Peyer's patch (tissue), 4 donors: ENCODE data around the gene LILRB2. TPM values are rescaled to one million over a fixed set of nuclear protein-coding genes. Genes with fewer than 3 reads are reported as not detected.
"Not testable (repeated sequence)": the region's sequence is repeated elsewhere in the genome, so short reads cannot be mapped to it uniquely, and the experiment has no call there.

Source experiments
- DNase-seq, 3 donors: peaks; one replicate each; pipeline ENCODE4 v3.0.0-alpha.2; 2017 to 2019
- H3K27ac ChIP-seq, 4 donors: fragments of 200-600 bp; sonication (generic); one replicate each; pipeline ENCODE4 v1.5.1; 2016 to 2019
- H3K27me3 ChIP-seq, 2 donors: fragments of 200-600 bp; sonication (generic); one replicate each; pipeline ENCODE4 v1.5.1; 2019
- H3K36me3 ChIP-seq, 3 donors: fragments of 200-600 bp; sonication (generic); one replicate each; pipeline ENCODE4 v1.5.1; 2016 to 2019
- H3K4me1 ChIP-seq, 4 donors: fragments of 200-600 bp; sonication (generic); one replicate each; pipeline ENCODE4 v1.5.1; 2016 to 2019
- H3K4me3 ChIP-seq, 4 donors: fragments of 200-600 bp; sonication (generic); 1 replicate in 3 of 4; 2 replicates in 1 of 4; pipeline ENCODE4 v1.5.1; 2016 to 2019; ENCODE audit warnings: mild to moderate bottlenecking in 1 of 4
- H3K9me3 ChIP-seq, 4 donors: fragments of 200-600 bp; sonication (generic); one replicate each; pipeline ENCODE4 v1.5.1; 2016 to 2019; ENCODE audit warnings: mild to moderate bottlenecking in 1 of 4
- POLR2A ChIP-seq, 2 donors: fragments of 450-650 bp; IDR thresholded peaks; one replicate each; pipeline ENCODE4 v1.5.1; 2017; ENCODE audit warnings: antibody characterized with exemption in 2 of 2, mild to moderate bottlenecking in 2 of 2, moderate library complexity in 2 of 2
- total RNA-seq, 4 donors: library from RNA; depleted of rRNA; stranded (reverse); fragments of >200 nt; gene quantifications; one replicate each; pipeline ENCODE4 v1.1.0, GENCODE V29; 2016
- TF ChIP-seq, protein P1 (sequence below), 6 experiments: fragments of 450-650 bp in 4 of 6; fragments of 200-600 bp in 2 of 6; sonication (generic) in 1 of 6; IDR thresholded peaks; one replicate each; pipeline ENCODE4 v1.5.1; 2017 to 2019; ENCODE audit warnings: antibody characterized with exemption in 6 of 6, mild to moderate bottlenecking in 3 of 6, moderate library complexity in 1 of 6

LILRB2 gene
- total RNA-seq, 4 donors from 2014 or later = 0.53 to 11.6 (median 1.6) TPM

DNA sequence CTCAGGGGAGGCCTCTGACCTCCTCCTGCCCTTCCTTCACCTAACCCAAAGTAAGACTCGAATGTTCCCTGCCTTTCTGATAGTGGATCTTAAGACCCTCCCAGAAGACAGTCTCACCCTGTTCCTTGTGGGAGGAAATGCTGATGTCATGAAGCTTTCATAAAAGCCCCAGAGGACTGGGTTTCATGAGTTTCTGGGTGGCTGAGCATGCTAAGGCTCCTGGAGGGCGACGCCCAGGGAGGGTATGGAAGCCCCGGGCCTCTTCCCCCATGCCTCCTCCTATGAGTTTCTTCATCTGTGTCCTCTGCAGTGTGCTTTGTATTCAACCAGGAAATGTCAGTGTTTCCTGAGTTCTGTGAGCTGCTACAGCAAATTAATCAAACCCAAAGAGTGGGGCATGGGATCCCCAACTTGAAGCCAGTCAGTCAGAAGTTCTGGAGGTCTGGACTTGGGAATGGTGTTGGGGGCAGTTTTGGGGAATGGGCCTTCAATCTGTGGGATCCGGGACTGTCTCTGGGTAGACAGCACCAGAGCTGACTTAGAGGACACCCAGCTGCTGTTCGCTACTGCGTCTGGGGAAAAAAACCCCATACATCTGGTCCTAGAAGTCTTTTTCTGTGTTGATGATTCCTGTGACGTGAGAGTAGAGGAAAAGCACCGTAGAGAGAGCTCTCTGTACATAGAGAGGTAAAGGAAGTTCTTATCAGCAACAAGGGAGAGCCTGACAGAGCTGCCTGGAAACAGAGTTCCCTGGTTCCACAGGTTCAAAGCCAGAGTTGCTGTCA is 2.0 kb upstream of the LILRB2 start:
- no peak for DNase-seq
- H3K36me3 ChIP-seq = no peaks in the 10 kb centered on the region

DNA sequence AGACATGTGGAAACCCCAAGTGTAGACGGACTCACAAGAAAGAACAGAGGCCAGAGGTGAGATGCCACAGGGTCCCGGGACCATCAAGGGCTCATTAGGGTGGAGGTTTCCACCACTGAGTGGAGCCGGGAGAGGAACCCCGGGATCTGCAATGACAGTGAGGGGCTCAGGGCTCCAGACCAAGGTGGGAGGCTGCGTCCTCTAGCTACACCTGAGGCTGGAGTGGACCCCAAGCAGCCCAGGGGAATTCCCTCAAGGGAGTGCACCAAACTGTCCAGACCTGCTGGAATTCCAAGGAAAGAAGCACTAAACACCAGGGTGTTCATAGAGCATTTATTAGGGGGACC is 792 bp upstream of the LILRB2 start:
- H3K4me1 ChIP-seq, H3K27ac ChIP-seq, H3K9me3 ChIP-seq, H3K4me3 ChIP-seq, H3K27me3 ChIP-seq, DNase-seq, H3K36me3 ChIP-seq: not testable (repeated sequence)

More for the DNA sequence above, 2.0 kb upstream of the LILRB2 start:
- Histone ChIP-seq H3K27me3 (no peaks in the 10 kb centered on the region), H3K4me3 (no peak overlapping the region), H3K4me1 (no peaks in the 10 kb centered on the region), H3K9me3 (no peaks in the 10 kb centered on the region), H3K27ac (peak overlapping the region in 1 of 4 donors; percentile 17)
- TF ChIP-seq POLR2A (IDR thresholded peaks at IDR 0.05) = no peak
- TF ChIP-seq, protein P1, sequence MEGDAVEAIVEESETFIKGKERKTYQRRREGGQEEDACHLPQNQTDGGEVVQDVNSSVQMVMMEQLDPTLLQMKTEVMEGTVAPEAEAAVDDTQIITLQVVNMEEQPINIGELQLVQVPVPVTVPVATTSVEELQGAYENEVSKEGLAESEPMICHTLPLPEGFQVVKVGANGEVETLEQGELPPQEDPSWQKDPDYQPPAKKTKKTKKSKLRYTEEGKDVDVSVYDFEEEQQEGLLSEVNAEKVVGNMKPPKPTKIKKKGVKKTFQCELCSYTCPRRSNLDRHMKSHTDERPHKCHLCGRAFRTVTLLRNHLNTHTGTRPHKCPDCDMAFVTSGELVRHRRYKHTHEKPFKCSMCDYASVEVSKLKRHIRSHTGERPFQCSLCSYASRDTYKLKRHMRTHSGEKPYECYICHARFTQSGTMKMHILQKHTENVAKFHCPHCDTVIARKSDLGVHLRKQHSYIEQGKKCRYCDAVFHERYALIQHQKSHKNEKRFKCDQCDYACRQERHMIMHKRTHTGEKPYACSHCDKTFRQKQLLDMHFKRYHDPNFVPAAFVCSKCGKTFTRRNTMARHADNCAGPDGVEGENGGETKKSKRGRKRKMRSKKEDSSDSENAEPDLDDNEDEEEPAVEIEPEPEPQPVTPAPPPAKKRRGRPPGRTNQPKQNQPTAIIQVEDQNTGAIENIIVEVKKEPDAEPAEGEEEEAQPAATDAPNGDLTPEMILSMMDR (IDR thresholded peaks at IDR 0.05) = no peak

DNA sequence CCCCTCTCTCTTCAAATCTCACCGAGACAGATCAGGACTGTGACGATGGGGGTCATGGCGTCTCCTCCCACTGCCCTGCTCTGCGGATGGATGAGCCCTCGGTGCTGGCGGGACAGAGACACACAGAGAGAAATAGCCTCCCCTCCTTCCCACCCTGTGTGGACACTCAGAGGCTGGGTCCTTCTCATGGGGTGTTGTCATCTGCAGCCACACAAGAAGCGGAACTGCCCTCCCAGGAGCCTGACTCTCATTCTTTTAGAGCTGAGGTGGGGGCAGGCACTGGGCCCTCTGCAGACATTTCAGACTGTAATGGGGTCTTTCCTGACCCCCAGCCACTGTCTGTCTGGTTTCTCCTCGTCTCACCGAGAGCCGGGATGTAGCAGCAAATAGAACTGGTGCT is 469 bp downstream of the LILRB2 start:
- not testable (repeated sequence) for H3K4me1 ChIP-seq, H3K27me3 ChIP-seq, DNase-seq, H3K27ac ChIP-seq, H3K9me3 ChIP-seq, H3K36me3 ChIP-seq
- H3K4me3 ChIP-seq = peak overlapping the region in 1 of 4 donors; percentile 17

DNA sequence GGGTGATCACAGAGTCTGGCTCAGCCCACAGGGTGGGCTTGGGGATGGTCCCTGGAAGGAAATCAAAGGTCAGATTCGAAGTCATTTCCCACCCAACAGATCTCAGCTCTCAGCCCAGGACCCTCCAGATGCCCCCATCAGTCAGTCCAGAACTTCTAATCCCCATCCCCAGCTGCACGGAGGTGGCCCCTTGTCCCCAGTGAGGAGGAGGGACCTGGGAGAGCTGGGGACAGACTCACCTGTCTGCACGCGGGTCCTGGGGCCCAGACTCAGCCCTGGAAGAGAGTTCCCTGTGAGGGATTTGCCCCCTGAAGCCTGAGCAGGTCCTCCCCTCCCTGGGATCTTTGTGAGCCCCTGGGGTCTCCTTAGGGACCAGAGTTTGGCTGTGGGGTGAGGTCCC is 885 bp downstream of the LILRB2 start:
- DNase-seq, H3K27ac ChIP-seq, H3K9me3 ChIP-seq, H3K27me3 ChIP-seq, H3K4me3 ChIP-seq, H3K36me3 ChIP-seq, H3K4me1 ChIP-seq: not testable (repeated sequence)

DNA sequence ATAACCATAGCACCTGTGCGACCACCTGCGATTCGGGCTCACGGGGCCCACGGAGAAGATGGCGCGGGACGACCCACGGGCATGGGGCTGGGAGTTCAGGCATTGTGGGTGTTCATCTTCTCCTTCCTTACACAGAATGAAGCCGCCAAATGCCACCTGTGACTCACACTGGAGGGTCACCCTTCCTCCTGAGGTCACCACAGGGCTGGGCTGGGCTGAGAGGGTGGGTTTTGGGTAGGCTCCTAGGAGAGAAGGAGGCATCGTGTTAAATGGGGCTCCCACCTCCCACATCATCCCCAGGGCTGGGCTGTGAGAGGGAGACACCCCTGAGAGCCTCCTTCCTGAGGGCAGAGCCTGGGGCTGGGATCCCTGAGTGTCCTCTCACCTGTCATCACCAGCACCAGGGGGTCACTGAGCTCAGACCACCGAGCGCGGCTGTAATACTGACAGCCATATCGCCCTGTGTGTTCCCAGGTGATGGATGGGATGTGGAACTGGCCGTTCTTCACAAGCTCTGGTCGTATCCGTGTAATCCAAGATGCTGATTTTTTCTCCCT is 1.4 kb downstream of the LILRB2 start:
- H3K9me3 ChIP-seq = no peaks in the 10 kb centered on the region
- H3K4me3 ChIP-seq = no peak overlapping the region
- DNase-seq = no peak
- no peak overlapping the region for H3K27ac ChIP-seq
- H3K4me1 ChIP-seq = no peaks in the 10 kb centered on the region
- TF ChIP-seq POLR2A (IDR thresholded peaks at IDR 0.05) = no peak
- TF ChIP-seq, protein P1 (IDR thresholded peaks at IDR 0.05) = no peak
- H3K36me3 ChIP-seq = no peaks in the 10 kb centered on the region
- H3K27me3 ChIP-seq = no peaks in the 10 kb centered on the region

DNA sequence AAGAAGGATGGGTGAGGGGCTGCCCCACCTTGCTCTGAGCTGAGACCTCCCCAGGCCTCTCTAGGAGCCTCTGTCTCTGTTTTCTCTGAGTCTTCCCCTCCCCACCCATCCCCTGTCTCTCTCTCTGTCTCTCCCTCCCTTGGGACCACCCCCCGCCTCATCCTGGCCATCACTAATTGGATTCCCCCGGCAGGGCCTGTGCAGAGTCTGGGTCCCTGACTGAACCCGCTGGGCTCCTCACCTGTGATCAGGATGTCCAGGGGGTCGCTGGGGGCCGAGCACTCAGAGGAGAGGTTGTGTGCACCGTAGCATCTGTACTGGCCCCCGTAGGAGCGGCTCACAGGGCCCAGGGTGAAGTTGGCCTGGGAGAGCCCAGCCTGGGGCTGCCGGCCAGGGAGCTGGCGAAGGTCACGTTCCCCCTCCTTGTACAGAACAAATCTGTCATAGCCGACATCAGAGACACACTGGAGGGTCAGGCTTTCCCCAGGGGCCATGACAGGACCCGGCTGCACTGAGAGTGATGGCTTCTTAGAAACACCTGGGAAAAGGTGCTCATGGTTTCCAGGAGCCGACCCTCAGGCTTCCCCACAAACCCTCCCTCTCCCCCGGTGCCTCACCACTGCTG is 2.2 kb downstream of the LILRB2 start:
- not testable (repeated sequence) for H3K4me1 ChIP-seq, DNase-seq, H3K27me3 ChIP-seq, H3K4me3 ChIP-seq, H3K27ac ChIP-seq, H3K36me3 ChIP-seq, H3K9me3 ChIP-seq

DNA sequence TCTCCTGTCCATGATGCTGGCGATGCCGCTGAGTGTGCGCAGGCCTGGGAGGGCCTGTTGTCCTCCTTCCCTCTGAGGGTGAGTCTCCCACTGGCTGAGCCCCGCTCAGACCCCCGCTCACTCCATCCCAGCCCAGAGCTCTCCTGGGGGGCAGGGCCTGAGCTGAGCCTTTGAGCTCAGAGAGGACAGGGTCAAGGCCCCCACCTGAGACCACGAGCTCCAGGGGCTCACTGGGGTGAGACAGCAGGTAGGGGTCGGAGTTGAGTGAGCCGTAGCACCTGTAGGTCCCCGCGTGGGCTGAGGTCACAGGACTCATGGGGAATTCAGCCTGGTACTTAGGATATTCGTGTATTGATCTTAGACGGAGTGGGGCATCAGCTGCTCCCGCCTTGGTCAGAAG is 2.9 kb downstream of the LILRB2 start:
- not testable (repeated sequence) for H3K4me3 ChIP-seq, H3K4me1 ChIP-seq, H3K27me3 ChIP-seq, H3K27ac ChIP-seq, H3K36me3 ChIP-seq, DNase-seq, H3K9me3 ChIP-seq

DNA sequence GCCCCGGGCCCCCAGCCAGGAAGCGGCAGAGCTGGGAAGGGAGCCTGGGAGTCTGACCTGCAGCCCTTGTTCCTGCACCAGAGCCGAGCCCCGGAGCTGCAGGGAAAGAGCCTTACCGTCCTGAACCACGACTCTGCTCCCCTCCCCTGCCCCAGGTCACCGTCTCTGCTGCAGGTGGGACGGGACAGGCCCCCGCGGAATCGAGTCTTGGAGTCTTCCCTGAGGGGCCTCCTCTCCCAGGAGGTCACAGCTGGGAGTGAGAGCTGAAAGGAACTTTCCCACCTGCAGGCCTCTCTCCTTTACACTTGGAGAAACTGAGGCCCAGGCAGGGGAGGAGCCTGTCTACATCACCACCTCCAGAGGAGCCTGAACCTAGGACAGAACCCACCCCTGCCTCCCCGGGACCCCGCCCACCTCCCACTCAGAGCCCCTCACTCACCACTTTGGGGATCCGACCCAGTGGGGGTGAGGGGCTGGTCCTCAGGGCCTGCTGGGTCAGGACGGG is 3.7 kb downstream of the LILRB2 start:
- DNase-seq, H3K4me3 ChIP-seq, H3K4me1 ChIP-seq, H3K36me3 ChIP-seq, H3K27me3 ChIP-seq, H3K9me3 ChIP-seq, H3K27ac ChIP-seq: not testable (repeated sequence)

DNA sequence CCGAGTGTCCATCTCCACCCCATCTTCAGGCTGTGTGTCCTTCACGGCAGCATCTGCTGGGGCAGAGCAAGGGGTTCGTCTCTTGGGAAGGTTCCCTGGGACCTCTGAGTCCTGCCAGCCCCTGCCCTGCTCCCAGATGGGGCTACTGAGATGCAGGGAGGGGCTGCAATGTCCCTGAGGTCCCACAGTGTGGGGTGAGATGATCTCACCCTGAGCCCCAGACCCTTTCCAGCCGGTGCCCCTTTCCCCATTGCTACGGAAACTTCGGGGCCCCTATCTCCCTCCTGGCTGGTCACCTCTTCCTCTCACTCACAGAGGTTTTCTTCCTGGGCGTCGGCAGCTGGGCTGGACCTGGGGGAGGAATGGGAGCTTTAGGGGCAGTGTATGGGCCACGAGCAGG is 5.0 kb downstream of the LILRB2 start:
- Histone ChIP-seq H3K4me1 (no peaks in the 10 kb centered on the region), H3K9me3 (no peaks in the 10 kb centered on the region), H3K27ac (no peak overlapping the region), H3K36me3 (no peaks in the 10 kb centered on the region), H3K27me3 (no peaks in the 10 kb centered on the region), H3K4me3 (no peak overlapping the region)
- TF ChIP-seq, protein P1 (IDR thresholded peaks at IDR 0.05) = no peak
- no peak for TF ChIP-seq POLR2A (IDR thresholded peaks at IDR 0.05)
- no peak for DNase-seq

DNA sequence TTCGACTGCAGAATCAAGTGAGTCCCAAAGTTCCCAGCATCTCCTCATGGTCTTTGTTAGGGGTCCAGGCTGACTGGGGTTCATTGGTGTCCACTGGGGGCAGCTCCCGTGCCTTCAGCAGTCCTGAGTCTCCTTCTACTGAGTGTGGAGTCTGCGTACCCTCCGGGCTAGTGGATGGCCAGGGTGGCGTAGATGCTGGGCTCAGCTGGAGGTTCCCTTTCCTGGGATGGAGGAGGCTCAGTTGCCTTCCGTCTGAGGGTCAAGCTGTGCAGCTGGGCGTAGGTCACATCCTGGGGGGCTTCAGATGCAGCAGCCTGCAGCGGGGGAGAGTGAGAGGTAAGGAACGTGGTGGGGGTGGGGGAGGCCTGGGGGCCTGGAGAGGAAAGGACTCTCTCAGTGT is 6.4 kb downstream of the LILRB2 start:
- H3K27me3 ChIP-seq, H3K36me3 ChIP-seq, H3K4me1 ChIP-seq, DNase-seq, H3K27ac ChIP-seq, H3K4me3 ChIP-seq, H3K9me3 ChIP-seq: not testable (repeated sequence)
